A673 (cell line): Measurements from ENCODE around the gene UPF1. TPM values are rescaled to one million over a fixed set of nuclear protein-coding genes. Genes with fewer than 3 reads are reported as not detected.

Source experiments
- BruUV-seq: library from RNA; stranded (reverse); fragments of 400-500 nt; replicated peaks from 2 replicates; lab custom pipeline; 2021; lab: Mats Ljungman, UMichigan
- CTCF ChIA-PET: fragments of 300-600 bp; sonication (Branson Sonifier 250); formaldehyde crosslinking; loops from one replicate; lab custom pipeline; 2022; ENCODE audit warnings: antibody characterized with exemption; lab: Charles Lee
- POLR2A ChIA-PET: fragments of 300-600 bp; sonication (Branson Sonifier 250); formaldehyde crosslinking; loops from one replicate; lab custom pipeline; 2022; ENCODE audit warnings: antibody characterized with exemption; ENCODE audit not compliant: low non-redundant PET; lab: Charles Lee
- DNase-seq: peaks from one replicate; pipeline ENCODE4 v3.0.0-alpha.2; 2015; ENCODE audit warnings: low spot score
- H3K27ac ChIP-seq: fragments of 200-600 bp; sonication (generic); 2 replicates; pipeline ENCODE4 v1.5.1; 2016; ENCODE audit warnings: mixed run types, low read depth, mild to moderate bottlenecking, mixed read lengths, antibody characterized with exemption, low read length; ENCODE audit not compliant: poor library complexity, severe bottlenecking
- H3K27me3 ChIP-seq: fragments of 200-600 bp; sonication (generic); replicated peaks from 2 replicates; pipeline ENCODE4 v1.6.1; 2017; ENCODE audit warnings: mixed run types, low read depth, mild to moderate bottlenecking, mixed read lengths, antibody characterized with exemption, low read length; ENCODE audit not compliant: insufficient read depth, poor library complexity
- H3K36me3 ChIP-seq: fragments of 200-600 bp; sonication (generic); 2 replicates; pipeline ENCODE4 v1.6.1; 2016; ENCODE audit warnings: mixed run types, mild to moderate bottlenecking, mixed read lengths, antibody characterized with exemption, low read length; ENCODE audit not compliant: insufficient read depth, poor library complexity, severe bottlenecking
- H3K4me1 ChIP-seq: fragments of 200-600 bp; sonication (generic); 2 replicates; pipeline ENCODE4 v1.6.1; 2017; ENCODE audit warnings: mixed run types, mild to moderate bottlenecking, mixed read lengths, antibody characterized with exemption, low read length; ENCODE audit not compliant: insufficient read depth, poor library complexity, severe bottlenecking
- H3K4me3 ChIP-seq: fragments of 200-600 bp; sonication (generic); 2 replicates; pipeline ENCODE4 v1.5.1; 2016; ENCODE audit warnings: low read depth, mixed run types, mild to moderate bottlenecking, mixed read lengths, low read length; ENCODE audit not compliant: poor library complexity, severe bottlenecking
- H3K9me3 ChIP-seq: fragments of 200-600 bp; sonication (generic); 2 replicates; pipeline ENCODE4 v1.6.1; 2016; ENCODE audit warnings: mixed run types, low read depth, mild to moderate bottlenecking, mixed read lengths, antibody characterized with exemption, low read length; ENCODE audit not compliant: poor library complexity, severe bottlenecking
- CTCF ChIP-seq: fragments of 300-800, 200-600 bp; sonication (generic); conservative IDR thresholded peaks from 2 replicates; pipeline ENCODE4 v1.5.1; 2017; ENCODE audit warnings: low read depth, mild to moderate bottlenecking, antibody characterized with exemption, low read length, moderate library complexity, mixed read lengths
- EZH2 ChIP-seq: fragments of 200-600 bp; sonication (generic); IDR thresholded peaks from 2 replicates; pipeline ENCODE4 v1.6.1; 2017; ENCODE audit warnings: borderline replicate concordance, low read depth, mild to moderate bottlenecking, mixed read lengths, antibody characterized with exemption, low read length; ENCODE audit not compliant: poor library complexity, severe bottlenecking
- intact Hi-C: fragments of 100-400 bp; cut with micrococcal nuclease; formaldehyde crosslinking; loops from one replicate; pipeline ENCODE4 v1.10.0; 2022; ENCODE audit not compliant: unreplicated experiment
- total RNA-seq: library from RNA; stranded (reverse); gene quantifications from 2 replicates; pipeline ENCODE4 v1.2.3, GENCODE V29; 2021

Gene UPF1
- total RNA-seq, 1 experiment from 2014 or later = 83.8 TPM

GRCh38 chr19:18832306-18833140 is 764 bp downstream of the UPF1 start:
- intact Hi-C loops = no loop called here
- Histone ChIP-seq H3K36me3 (peaks cover 16% of the 10 kb centered on the region), H3K27ac (peak overlapping the region; percentile 93), H3K27me3 (no peaks in the 10 kb centered on the region), H3K4me3 (peak overlapping the region; percentile 79), H3K4me1 (peaks cover 12% of the 10 kb centered on the region), H3K9me3 (peaks cover under 1% of the 10 kb centered on the region)
- POLR2A ChIA-PET = no interaction called here
- BruUV-seq = no TSS peak
- TF ChIP-seq EZH2 (no peak), CTCF (0 out of 2 replicates have a peak, but pooled peaks have one; percentile 22)
- CTCF ChIA-PET = interaction anchor here (0.6 to 1.6 kb wide), 4 partner anchors 15 to 155 kb away, joined by 3 to 5 read pairs (median 4); no protein-coding TSS in a partner anchor
- no peak for DNase-seq

- CTCF ChIA-PET = interaction anchor here (1.4 kb wide), 1 partner anchor 23 kb away, joined by 4 read pairs; no protein-coding TSS in a partner anchor
- Histone ChIP-seq H3K27ac (peak overlapping the region; percentile 93), H3K36me3 (peaks cover 21% of the 10 kb centered on the region), H3K9me3 (no peaks in the 10 kb centered on the region), H3K4me3 (peak overlapping the region; percentile 79), H3K4me1 (peaks cover 12% of the 10 kb centered on the region), H3K27me3 (no peaks in the 10 kb centered on the region)
- no peak for TF ChIP-seq EZH2
- TF ChIP-seq CTCF = no peak
- intact Hi-C loops = no loop called here
- no peak for DNase-seq
- no TSS peak for BruUV-seq
- POLR2A ChIA-PET = no interaction called here
Measured at GRCh38 chr19:18833141-18833476, 1.4 kb downstream of the UPF1 start.

- no peak for TF ChIP-seq EZH2
- no peak for TF ChIP-seq CTCF
- DNase-seq = no peak
- peaks cover 12% of the 10 kb centered on the region for H3K4me1 ChIP-seq
- intact Hi-C loops = no loop called here
- H3K27me3 ChIP-seq = no peaks in the 10 kb centered on the region
- BruUV-seq = TSS peak; percentile 44
- H3K4me3 ChIP-seq = peak overlapping the region; percentile 79
- no peaks in the 10 kb centered on the region for H3K9me3 ChIP-seq
- ChIA-PET CTCF (no interaction called here), POLR2A (no interaction called here)
- H3K36me3 ChIP-seq = peaks cover 21% of the 10 kb centered on the region
- H3K27ac ChIP-seq = no peak overlapping the region
Measured at GRCh38 chr19:18833849-18834643, 2.3 kb downstream of the UPF1 start.
